ENCODE data around the gene ERVMER34-1.

The ERVMER34-1 gene

GRCh38 chr4:52751487-52751911 is 274 bp upstream of the ERVMER34-1 start:
- Histone ChIP-seq H3K9ac (ENCODE audit: low read depth, low read length, poor library complexity, severe bottlenecking) (no peak overlapping the region), H3K9me3 (ENCODE audit: insufficient read depth, low read depth, low read length) (no peaks in the 10 kb centered on the region), H3K36me3 (ENCODE audit: insufficient read depth, low read length) (no peaks in the 10 kb centered on the region), H2AFZ (ENCODE audit: low read length) (no peak overlapping the region), H3K9me2 (replicated peaks; ENCODE audit: low read depth, low read length) (no peaks in the 10 kb centered on the region), H3K4me3 (ENCODE audit: low read length, poor library complexity, severe bottlenecking) (no peak overlapping the region), H3K79me2 (ENCODE audit: insufficient read depth, low read length) (no peaks in the 10 kb centered on the region), H4K20me1 (ENCODE audit: insufficient read depth, low read length, poor library complexity, severe bottlenecking) (no peaks in the 10 kb centered on the region), H3K4me1 (ENCODE audit: insufficient read depth, low read length, poor library complexity, severe bottlenecking) (no peaks in the 10 kb centered on the region), H3F3A (ENCODE audit: low read depth) (no peaks in the 10 kb centered on the region), H3K4me2 (ENCODE audit: low read depth, low read length, poor library complexity, severe bottlenecking) (no peak overlapping the region), H3K27me3 (ENCODE audit: insufficient read depth, low read length, poor library complexity, severe bottlenecking) (no peaks in the 10 kb centered on the region)
- TF ChIP-seq CTCF (conservative IDR thresholded peaks at IDR 0.05; ENCODE audit: low read length) = no peak
- no peak for TF ChIP-seq EZH2phosphoT487 (IDR thresholded peaks at IDR 0.05; ENCODE audit: borderline replicate concordance)

- Histone ChIP-seq H3K27me3 (ENCODE audit: insufficient read depth, low read length, poor library complexity, severe bottlenecking) (no peaks in the 10 kb centered on the region), H3F3A (ENCODE audit: low read depth) (no peaks in the 10 kb centered on the region), H3K9me2 (replicated peaks; ENCODE audit: low read depth, low read length) (no peaks in the 10 kb centered on the region), H2AFZ (ENCODE audit: low read length) (no peak overlapping the region), H3K36me3 (ENCODE audit: insufficient read depth, low read length) (no peaks in the 10 kb centered on the region), H4K20me1 (ENCODE audit: insufficient read depth, low read length, poor library complexity, severe bottlenecking) (no peaks in the 10 kb centered on the region), H3K4me1 (ENCODE audit: insufficient read depth, low read length, poor library complexity, severe bottlenecking) (no peaks in the 10 kb centered on the region), H3K9me3 (ENCODE audit: insufficient read depth, low read depth, low read length) (no peaks in the 10 kb centered on the region), H3K79me2 (ENCODE audit: insufficient read depth, low read length) (no peaks in the 10 kb centered on the region), H3K4me3 (ENCODE audit: low read length, poor library complexity, severe bottlenecking) (no peak overlapping the region), H3K9ac (ENCODE audit: low read depth, low read length, poor library complexity, severe bottlenecking) (no peak overlapping the region), H3K4me2 (ENCODE audit: low read depth, low read length, poor library complexity, severe bottlenecking) (no peak overlapping the region)
- TF ChIP-seq CTCF (conservative IDR thresholded peaks at IDR 0.05; ENCODE audit: low read length) (no peak), EZH2phosphoT487 (IDR thresholded peaks at IDR 0.05; ENCODE audit: borderline replicate concordance) (no peak)
Measured at GRCh38 chr4:52750213-52750612, 1.0 kb downstream of the ERVMER34-1 start.

- no peak overlapping the region for H2AFZ ChIP-seq (ENCODE audit: low read length)
- no peaks in the 10 kb centered on the region for H4K20me1 ChIP-seq (ENCODE audit: insufficient read depth, low read length, poor library complexity, severe bottlenecking)
- H3K9ac ChIP-seq (ENCODE audit: low read depth, low read length, poor library complexity, severe bottlenecking) = no peak overlapping the region
- no peaks in the 10 kb centered on the region for H3K9me2 ChIP-seq (replicated peaks; ENCODE audit: low read depth, low read length)
- no peaks in the 10 kb centered on the region for H3K36me3 ChIP-seq (ENCODE audit: insufficient read depth, low read length)
- H3K4me3 ChIP-seq (ENCODE audit: low read length, poor library complexity, severe bottlenecking) = no peak overlapping the region
- no peaks in the 10 kb centered on the region for H3F3A ChIP-seq (ENCODE audit: low read depth)
- H3K4me1 ChIP-seq (ENCODE audit: insufficient read depth, low read length, poor library complexity, severe bottlenecking) = no peaks in the 10 kb centered on the region
- no peak overlapping the region for H3K4me2 ChIP-seq (ENCODE audit: low read depth, low read length, poor library complexity, severe bottlenecking)
- H3K27me3 ChIP-seq (ENCODE audit: insufficient read depth, low read length, poor library complexity, severe bottlenecking) = no peaks in the 10 kb centered on the region
- no peaks in the 10 kb centered on the region for H3K9me3 ChIP-seq (ENCODE audit: insufficient read depth, low read depth, low read length)
- H3K79me2 ChIP-seq (ENCODE audit: insufficient read depth, low read length) = no peaks in the 10 kb centered on the region
- TF ChIP-seq EZH2phosphoT487 (IDR thresholded peaks at IDR 0.05; ENCODE audit: borderline replicate concordance) = no peak
- no peak for TF ChIP-seq CTCF (conservative IDR thresholded peaks at IDR 0.05; ENCODE audit: low read length)
Measured at GRCh38 chr4:52748432-52748831, 2.8 kb downstream of the ERVMER34-1 start.
